DOHH2 (cell line): ENCODE data around the gene CASP2.

Experiments used
- EZH2phosphoT487 ChIP-seq: fragments of 200-600 bp; sonication (generic); IDR thresholded peaks from 2 replicates; pipeline ENCODE4 v1.6.1; 2017; ENCODE audit warnings: borderline replicate concordance, mild to moderate bottlenecking, antibody characterized with exemption, low read length, moderate library complexity, mixed read lengths
- TF ChIP-seq, protein P1 (sequence below): fragments of 200-600 bp; sonication (generic); IDR thresholded peaks from one replicate; pipeline ENCODE4 v1.5.1; 2014; ENCODE audit warnings: antibody characterized with exemption, mild to moderate bottlenecking, low read depth, low read length; ENCODE audit not compliant: poor library complexity, severe bottlenecking

DNA sequence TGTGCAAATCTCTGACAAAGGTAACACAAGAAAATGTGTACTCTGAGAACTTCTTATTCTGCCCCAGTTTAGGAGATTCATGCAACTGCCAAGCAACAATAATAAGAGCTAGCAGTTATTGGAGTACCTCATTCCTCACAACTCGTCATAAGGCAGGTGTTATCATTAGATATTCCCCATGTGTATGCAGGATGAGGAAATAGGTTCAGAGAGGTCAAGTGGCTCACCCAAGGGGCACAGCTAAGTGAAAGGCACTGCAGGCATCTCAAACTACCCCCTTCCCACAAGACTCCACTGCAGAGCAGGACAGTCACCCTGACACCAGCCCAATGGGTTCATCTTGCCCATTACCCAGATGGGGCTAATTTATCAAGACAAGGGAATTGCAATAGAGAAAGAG lies 26.2 kb upstream of the CASP2 start:
- TF ChIP-seq, protein P1, sequence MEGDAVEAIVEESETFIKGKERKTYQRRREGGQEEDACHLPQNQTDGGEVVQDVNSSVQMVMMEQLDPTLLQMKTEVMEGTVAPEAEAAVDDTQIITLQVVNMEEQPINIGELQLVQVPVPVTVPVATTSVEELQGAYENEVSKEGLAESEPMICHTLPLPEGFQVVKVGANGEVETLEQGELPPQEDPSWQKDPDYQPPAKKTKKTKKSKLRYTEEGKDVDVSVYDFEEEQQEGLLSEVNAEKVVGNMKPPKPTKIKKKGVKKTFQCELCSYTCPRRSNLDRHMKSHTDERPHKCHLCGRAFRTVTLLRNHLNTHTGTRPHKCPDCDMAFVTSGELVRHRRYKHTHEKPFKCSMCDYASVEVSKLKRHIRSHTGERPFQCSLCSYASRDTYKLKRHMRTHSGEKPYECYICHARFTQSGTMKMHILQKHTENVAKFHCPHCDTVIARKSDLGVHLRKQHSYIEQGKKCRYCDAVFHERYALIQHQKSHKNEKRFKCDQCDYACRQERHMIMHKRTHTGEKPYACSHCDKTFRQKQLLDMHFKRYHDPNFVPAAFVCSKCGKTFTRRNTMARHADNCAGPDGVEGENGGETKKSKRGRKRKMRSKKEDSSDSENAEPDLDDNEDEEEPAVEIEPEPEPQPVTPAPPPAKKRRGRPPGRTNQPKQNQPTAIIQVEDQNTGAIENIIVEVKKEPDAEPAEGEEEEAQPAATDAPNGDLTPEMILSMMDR, result no peak
- no peak for TF ChIP-seq EZH2phosphoT487
